GM19023 (cell line): ENCODE measurements around the gene GRB2.

Experiments used
- ATAC-seq: cut with Tn5 transposase; IDR thresholded peaks from one replicate; pipeline ENCODE4 v1.9.1; 2021; ENCODE audit warnings: mild to moderate bottlenecking, moderate library complexity; ENCODE audit not compliant: unreplicated experiment

The GRB2 gene

GRCh38 chr17:75416006-75416405 lies 10.5 kb upstream of the GRB2 start:
- no peak for ATAC-seq

- no peak for ATAC-seq
These were observed 9.0 kb upstream of the GRB2 start for GRCh38 chr17:75414488-75414887.

GRCh38 chr17:75412455-75413317 lies 7.2 kb upstream of the GRB2 start:
- ATAC-seq = no peak

GRCh38 chr17:75411328-75412067 lies 6.0 kb upstream of the GRB2 start:
- no peak for ATAC-seq

GRCh38 chr17:75410141-75410540 lies 4.7 kb upstream of the GRB2 start:
- ATAC-seq = no peak

GRCh38 chr17:75407655-75408352 lies 2.3 kb upstream of the GRB2 start:
- no peak for ATAC-seq

- ATAC-seq = no peak
These were observed 741 bp upstream of the GRB2 start for GRCh38 chr17:75406222-75406615.

GRCh38 chr17:75404731-75405364 lies 630 bp downstream of the GRB2 start:
- peak; percentile 15 for ATAC-seq

GRCh38 chr17:75404223-75404730 lies 1.2 kb downstream of the GRB2 start:
- no peak for ATAC-seq

GRCh38 chr17:75403131-75403530 lies 2.3 kb downstream of the GRB2 start:
- no peak for ATAC-seq

- ATAC-seq = no peak
These were observed 3.5 kb downstream of the GRB2 start for GRCh38 chr17:75402026-75402425.

- ATAC-seq = no peak
These were observed 5.0 kb downstream of the GRB2 start for GRCh38 chr17:75400326-75400939.

GRCh38 chr17:75398279-75398678 lies 7.2 kb downstream of the GRB2 start:
- ATAC-seq = no peak

GRCh38 chr17:75397217-75397616 lies 8.3 kb downstream of the GRB2 start:
- no peak for ATAC-seq

GRCh38 chr17:75396796-75397195 lies 8.7 kb downstream of the GRB2 start:
- ATAC-seq = no peak

GRCh38 chr17:75396025-75396424 lies 9.5 kb downstream of the GRB2 start:
- no peak for ATAC-seq

- ATAC-seq = no peak
These were observed 11.1 kb downstream of the GRB2 start for GRCh38 chr17:75394332-75394918.

- peak; percentile 90 for ATAC-seq
These were observed 11.8 kb downstream of the GRB2 start for GRCh38 chr17:75393523-75394331.

GRCh38 chr17:75392559-75392958 lies 12.9 kb downstream of the GRB2 start:
- no peak for ATAC-seq
